NT2/D1 (cell line): ENCODE results near the gene KIAA0319L.

Experiments
- SUZ12 ChIP-seq: IDR thresholded peaks from 2 replicates; pipeline ENCODE4 v1.6.1; 2011; ENCODE audit not compliant: insufficient read length, insufficient read depth; ENCODE audit errors: extremely low read depth
- YY1 ChIP-seq: IDR thresholded peaks from 2 replicates; pipeline ENCODE4 v1.6.1; 2011; ENCODE audit not compliant: insufficient read length, insufficient read depth

GRCh38 chr1:35560256-35561225, 3.3 kb upstream of the KIAA0319L start:
- TF ChIP-seq SUZ12 (no peak), YY1 (no peak)
